Left lung (tissue), 10 donors: ENCODE data around the gene FILIP1L. TPM values are rescaled to one million over a fixed set of nuclear protein-coding genes. Genes with fewer than 3 reads are reported as not detected.
A peak's percentile ranks its signal among the peaks of the same experiment; 100 is the strongest.

ENCODE experiments used
- ATAC-seq: fragments of 200-7000 bp; cut with Tn5 transposase; one replicate; pipeline ENCODE4 v1.9.1; 2020; ENCODE audit warnings: moderate library complexity
- DNase-seq, 4 donors: peaks; one replicate each; pipeline ENCODE4 v3.0.0-alpha.2; 2013 to 2020
- H3K27ac ChIP-seq, 2 donors: fragments of 200-600 bp; sonication (generic) in 1 of 2; one replicate each; pipeline versions ENCODE4 v1.5.0 to v1.8.0; 2020 to 2021
- H3K27me3 ChIP-seq, 2 donors: fragments of 200-600 bp; sonication (generic) in 1 of 2; one replicate each; pipeline versions ENCODE4 v1.5.0 to v1.8.0; 2020 to 2021
- H3K36me3 ChIP-seq, 2 donors: fragments of 200-600 bp; sonication (generic) in 1 of 2; one replicate each; pipeline versions ENCODE4 v1.5.0 to v1.8.0; 2020 to 2021
- H3K4me1 ChIP-seq, 2 donors: fragments of 200-600 bp; one replicate each; pipeline ENCODE4 v1.8.0; 2021
- H3K4me3 ChIP-seq, 2 donors: fragments of 200-600 bp; sonication (generic) in 1 of 2; one replicate each; pipeline versions ENCODE4 v1.5.0 to v1.8.0; 2020 to 2021; ENCODE audit warnings: mild to moderate bottlenecking in 1 of 2
- H3K9me3 ChIP-seq, 2 donors: fragments of 200-600 bp; sonication (generic) in 1 of 2; one replicate each; pipeline versions ENCODE4 v1.5.0 to v1.8.0; 2020 to 2021
- CTCF ChIP-seq, 2 donors: fragments of 200-600 bp; sonication (generic) in 1 of 2; IDR thresholded peaks; one replicate each; pipeline versions ENCODE4 v1.5.0 to v1.8.0; 2021; ENCODE audit warnings: antibody characterized with exemption in 2 of 2
- intact Hi-C, 2 donors: fragments of 100-400 bp; cut with DNase I; formaldehyde crosslinking; loops; one replicate each; pipeline versions ENCODE4 v1.11.2 to v1.14.2; 2022
- polyA plus RNA-seq, 6 donors: library from polyadenylated mRNA; unstranded; fragments of 120-200 nt; gene quantifications; one replicate each; pipeline ENCODE4 v1.2.1, GENCODE V29; 2013; ENCODE audit not compliant: insufficient read length in 6 of 6
- total RNA-seq, 2 donors: library from RNA; stranded (reverse); fragmentation: NEBNext Ultra II Directional; extraction: Animal tissue kit (Norgen Biotek cat#: 25700); gene quantifications; one replicate each; pipeline ENCODE4 v1.2.1, GENCODE V29; 2021
- donor health status: DM: no; HTN: yes; CAD: no.
- donor health status: DM: no; HTN: no; CAD: no.

FILIP1L gene
- total and polyA plus RNA-seq, 8 donors, result 10.6 to 68.9 (median 14.8) TPM

GRCh38 chr3:100106094-100106493, 8.2 kb downstream of the FILIP1L start:
- peaks cover 27 to 31% of the 10 kb centered on the region in 2 donors for H3K4me1 ChIP-seq
- no peak for ATAC-seq
- H3K36me3 ChIP-seq, result no peaks in the 10 kb centered on the region
- no peaks in the 10 kb centered on the region for H3K9me3 ChIP-seq
- no peak for TF ChIP-seq CTCF (IDR thresholded peaks at IDR 0.05)
- DNase-seq, result no peak
- peak overlapping the region in 1 of 2 donors; percentile 58 for H3K27ac ChIP-seq
- intact Hi-C loops, result no loop called here
- no peak overlapping the region for H3K4me3 ChIP-seq
- no peaks in the 10 kb centered on the region for H3K27me3 ChIP-seq

- Histone ChIP-seq H3K4me1 (peaks cover 27 to 31% of the 10 kb centered on the region in 2 donors), H3K9me3 (no peaks in the 10 kb centered on the region), H3K36me3 (no peaks in the 10 kb centered on the region), H3K27ac (peak overlapping the region in 1 of 2 donors; percentile 58), H3K27me3 (no peaks in the 10 kb centered on the region), H3K4me3 (no peak overlapping the region)
- no peak for DNase-seq
- no peak for ATAC-seq
- intact Hi-C loops, result no loop called here
- TF ChIP-seq CTCF (IDR thresholded peaks at IDR 0.05), result no peak
Observed at GRCh38 chr3:100105501-100105900, 8.8 kb downstream of the FILIP1L start.

GRCh38 chr3:100104817-100105413, 9.4 kb downstream of the FILIP1L start:
- DNase-seq (no peak), ATAC-seq (no peak)
- intact Hi-C loops, result no loop called here
- Histone ChIP-seq H3K4me1 (peaks cover 27 to 31% of the 10 kb centered on the region in 2 donors), H3K36me3 (no peaks in the 10 kb centered on the region), H3K27ac (peak overlapping the region in 1 of 2 donors; percentile 58), H3K9me3 (no peaks in the 10 kb centered on the region), H3K4me3 (no peak overlapping the region), H3K27me3 (no peaks in the 10 kb centered on the region)
- TF ChIP-seq CTCF (IDR thresholded peaks at IDR 0.05), result no peak

- intact Hi-C loops, result no loop called here
- no peak for DNase-seq
- H3K27ac ChIP-seq, result no peak overlapping the region
- no peaks in the 10 kb centered on the region for H3K36me3 ChIP-seq
- no peaks in the 10 kb centered on the region for H3K9me3 ChIP-seq
- no peak overlapping the region for H3K4me3 ChIP-seq
- H3K27me3 ChIP-seq, result no peaks in the 10 kb centered on the region
- no peak for ATAC-seq
- TF ChIP-seq CTCF (IDR thresholded peaks at IDR 0.05), result no peak
- H3K4me1 ChIP-seq, result peaks cover 27 to 31% of the 10 kb centered on the region in 2 donors
Observed at GRCh38 chr3:100104442-100104798, 9.9 kb downstream of the FILIP1L start.

GRCh38 chr3:100103558-100104441, 10.5 kb downstream of the FILIP1L start:
- no peak overlapping the region for H3K4me3 ChIP-seq
- TF ChIP-seq CTCF (IDR thresholded peaks at IDR 0.05), result no peak
- no peaks in the 10 kb centered on the region for H3K36me3 ChIP-seq
- no peaks in the 10 kb centered on the region for H3K27me3 ChIP-seq
- no peak overlapping the region for H3K27ac ChIP-seq
- H3K4me1 ChIP-seq, result peaks cover 31 to 36% of the 10 kb centered on the region in 2 donors
- ATAC-seq, result peak; percentile 50
- intact Hi-C loops, result no loop called here
- no peaks in the 10 kb centered on the region for H3K9me3 ChIP-seq
- DNase-seq, result peak in 2 of 4 donors; percentile 30 to 39
